ENCODE measurements around the gene PODXL2.

DNA sequence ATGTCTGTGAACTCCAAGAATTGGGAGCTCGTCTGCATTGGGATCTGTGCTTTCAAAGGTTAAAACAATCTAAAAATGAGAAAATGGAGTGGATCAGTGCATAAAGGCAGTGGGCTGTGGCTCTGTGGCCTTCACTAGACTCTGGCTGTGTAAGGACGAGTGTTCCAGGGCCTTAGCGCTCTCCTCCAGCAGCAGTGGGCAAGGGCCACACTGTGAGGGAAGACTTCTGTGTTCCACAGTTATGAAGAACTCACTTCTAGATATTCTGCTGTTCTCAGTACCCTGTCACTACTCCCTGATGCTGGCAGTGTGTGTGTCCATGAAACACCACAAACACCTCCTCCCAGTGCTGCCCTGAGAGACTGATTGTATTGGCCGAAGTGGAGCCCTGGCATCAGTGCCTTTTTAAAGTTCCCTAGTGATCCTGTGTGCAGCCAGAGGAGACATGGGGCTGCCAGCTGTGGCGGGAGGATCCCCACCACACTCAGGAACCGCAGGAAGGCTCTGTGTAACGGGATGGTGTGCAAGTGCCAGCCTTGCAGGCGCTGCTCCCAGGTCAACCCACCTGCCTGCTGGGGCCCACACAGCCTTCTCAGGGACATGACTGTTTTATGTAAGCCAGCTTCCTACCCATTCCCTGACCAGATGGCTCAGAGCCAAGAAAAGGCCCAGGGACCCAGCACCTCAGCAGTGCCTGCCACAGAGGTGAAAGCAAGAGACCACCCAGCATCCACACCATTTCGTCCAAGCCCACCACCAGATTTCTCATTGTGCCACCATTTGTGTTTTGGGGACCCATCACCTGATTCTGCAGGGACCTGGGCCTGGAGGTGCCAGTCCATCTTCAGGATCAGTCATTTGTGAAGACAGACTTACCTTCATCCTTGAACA lies 84.1 kb downstream of the PODXL2 start:
- TF ChIP-seq, protein P1, sequence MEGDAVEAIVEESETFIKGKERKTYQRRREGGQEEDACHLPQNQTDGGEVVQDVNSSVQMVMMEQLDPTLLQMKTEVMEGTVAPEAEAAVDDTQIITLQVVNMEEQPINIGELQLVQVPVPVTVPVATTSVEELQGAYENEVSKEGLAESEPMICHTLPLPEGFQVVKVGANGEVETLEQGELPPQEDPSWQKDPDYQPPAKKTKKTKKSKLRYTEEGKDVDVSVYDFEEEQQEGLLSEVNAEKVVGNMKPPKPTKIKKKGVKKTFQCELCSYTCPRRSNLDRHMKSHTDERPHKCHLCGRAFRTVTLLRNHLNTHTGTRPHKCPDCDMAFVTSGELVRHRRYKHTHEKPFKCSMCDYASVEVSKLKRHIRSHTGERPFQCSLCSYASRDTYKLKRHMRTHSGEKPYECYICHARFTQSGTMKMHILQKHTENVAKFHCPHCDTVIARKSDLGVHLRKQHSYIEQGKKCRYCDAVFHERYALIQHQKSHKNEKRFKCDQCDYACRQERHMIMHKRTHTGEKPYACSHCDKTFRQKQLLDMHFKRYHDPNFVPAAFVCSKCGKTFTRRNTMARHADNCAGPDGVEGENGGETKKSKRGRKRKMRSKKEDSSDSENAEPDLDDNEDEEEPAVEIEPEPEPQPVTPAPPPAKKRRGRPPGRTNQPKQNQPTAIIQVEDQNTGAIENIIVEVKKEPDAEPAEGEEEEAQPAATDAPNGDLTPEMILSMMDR (IDR thresholded peaks at IDR 0.05), result no peak
- TF ChIP-seq POLR2A (IDR thresholded peaks at IDR 0.05), result no peak

Measured in uterus (tissue), 2 donors.